Measurements from ENCODE around the gene MRM1.

DNA sequence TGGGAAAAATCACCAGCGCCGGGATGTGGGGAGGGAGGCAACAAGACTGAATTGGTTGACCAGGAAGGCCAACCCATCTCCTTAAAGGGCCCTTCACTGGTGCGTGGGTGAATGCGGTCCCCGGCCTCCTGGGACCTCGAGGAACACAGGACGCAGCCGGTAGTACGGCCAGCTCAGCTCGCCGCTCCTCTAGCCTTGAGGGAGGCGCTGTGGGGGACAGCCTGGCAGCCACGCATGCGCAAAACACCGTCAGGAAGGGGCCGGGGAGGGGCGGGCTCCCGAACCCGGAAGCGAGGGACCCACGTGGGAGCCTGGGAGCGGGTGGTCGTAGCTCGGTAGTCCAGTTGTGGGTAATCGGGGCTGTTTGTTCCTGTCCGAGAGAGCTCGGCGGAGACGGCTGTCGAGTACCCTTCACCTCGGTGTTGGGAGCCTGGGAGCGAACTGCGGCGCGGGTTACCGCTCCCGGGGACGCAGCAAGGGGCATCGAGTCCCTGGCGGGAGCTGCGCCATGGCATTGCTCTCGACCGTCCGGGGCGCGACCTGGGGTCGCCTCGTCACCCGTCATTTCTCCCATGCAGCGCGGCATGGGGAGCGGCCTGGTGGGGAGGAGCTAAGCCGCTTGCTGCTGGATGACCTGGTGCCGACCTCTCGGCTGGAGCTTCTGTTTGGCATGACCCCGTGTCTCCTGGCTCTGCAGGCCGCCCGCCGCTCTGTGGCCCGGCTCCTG is at the start of gene MRM1:
- TF ChIP-seq RARB (CRISPR knock-in tag; IDR thresholded peaks at IDR 0.05), result no peak
- TF ChIP-seq ZFP30 (CRISPR knock-in tag; IDR thresholded peaks at IDR 0.05), result no peak
